DOHH2 (cell line): ENCODE measurements around the gene TSPAN11.

ENCODE experiments used
- CTCF ChIP-seq: fragments of 200-600 bp; sonication (generic); IDR thresholded peaks from one replicate; pipeline ENCODE4 v1.5.1; 2014; ENCODE audit warnings: antibody characterized with exemption, mild to moderate bottlenecking, low read depth, low read length; ENCODE audit not compliant: poor library complexity, severe bottlenecking
- EZH2phosphoT487 ChIP-seq: fragments of 200-600 bp; sonication (generic); IDR thresholded peaks from 2 replicates; pipeline ENCODE4 v1.6.1; 2017; ENCODE audit warnings: borderline replicate concordance, mild to moderate bottlenecking, antibody characterized with exemption, low read length, moderate library complexity, mixed read lengths

DNA sequence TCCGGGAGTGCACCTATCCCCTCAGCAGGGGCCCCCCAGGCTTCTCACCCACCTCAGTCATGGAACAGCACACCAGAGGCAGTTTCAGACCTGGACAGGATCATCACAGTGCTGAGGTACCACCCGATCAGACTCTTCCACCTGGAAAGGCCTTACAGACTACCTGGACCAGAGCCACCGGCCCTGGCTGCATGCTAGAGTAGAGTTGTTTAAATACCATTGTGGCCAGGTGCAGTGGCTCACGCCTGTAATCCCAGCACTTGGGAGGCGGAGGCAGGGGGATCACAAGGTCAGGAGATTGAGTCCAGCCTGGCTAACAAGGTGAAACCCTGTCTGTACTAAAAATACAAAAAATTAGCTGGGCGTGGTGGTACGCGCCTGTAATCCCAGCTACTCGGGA lies 61.5 kb downstream of the TSPAN11 start:
- TF ChIP-seq CTCF (no peak), EZH2phosphoT487 (no peak)
